Measurements from ENCODE around the gene PNKP. TPM values are rescaled to one million over a fixed set of nuclear protein-coding genes. Genes with fewer than 3 reads are reported as not detected.

Gene PNKP
- total RNA-seq, 2 donors from 2014 or later, result 55.8 to 78.7 TPM

DNA sequence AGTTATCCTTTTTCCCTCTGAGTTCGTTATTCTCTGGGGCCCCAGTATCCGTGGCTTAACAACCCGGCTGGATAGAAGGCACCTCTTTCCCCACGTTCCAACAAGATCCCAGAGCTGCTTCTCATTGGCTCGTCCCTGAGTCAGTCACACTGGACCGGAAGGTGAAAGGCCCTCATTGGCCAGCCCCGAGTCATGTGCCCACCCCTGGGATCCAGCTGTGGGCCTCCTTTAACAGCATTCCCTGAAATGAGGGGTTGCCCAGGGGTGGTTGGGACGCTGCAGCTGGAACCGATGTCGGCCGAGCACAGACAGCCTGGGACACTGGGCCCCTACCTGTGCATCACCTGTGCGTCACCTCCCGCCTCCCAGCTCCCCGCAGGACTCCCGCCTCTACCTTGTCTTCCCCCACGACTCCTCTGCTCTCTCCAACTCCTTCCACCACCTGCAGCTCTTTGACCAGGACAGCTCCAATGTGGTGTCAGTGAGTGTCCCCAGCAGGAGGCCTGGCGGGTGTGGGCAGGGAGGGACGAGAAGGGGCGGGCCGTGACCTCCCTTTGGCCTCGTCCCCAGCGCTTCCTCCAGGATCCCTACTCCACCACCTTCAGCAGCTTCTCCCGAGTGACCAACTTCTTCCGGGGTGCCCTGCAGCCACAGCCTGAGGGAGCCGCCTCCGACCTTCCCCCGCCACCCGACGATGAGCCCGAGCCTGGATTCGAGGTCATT lies 14.5 kb upstream of the PNKP start:
- Histone ChIP-seq H3K27me3 (replicated peaks; ENCODE audit: insufficient read depth) (no peaks in the 10 kb centered on the region), H3K36me3 (peaks cover 48% of the 10 kb centered on the region), H3K27ac (no peak overlapping the region), H3K4me1 (ENCODE audit: control insufficient read depth in 1 of 2, low read depth in 2 of 2) (peaks cover 3 to 15% of the 10 kb centered on the region in 2 donors), H3K9me3 (no peaks in the 10 kb centered on the region), H3K4me3 (no peak overlapping the region)
- DNase-seq (ENCODE audit: low spot score) (no peak), ATAC-seq (ENCODE audit: insufficient number of reproducible peaks, low FRiP score, low read depth) (no peak)
- TF ChIP-seq, protein P1, sequence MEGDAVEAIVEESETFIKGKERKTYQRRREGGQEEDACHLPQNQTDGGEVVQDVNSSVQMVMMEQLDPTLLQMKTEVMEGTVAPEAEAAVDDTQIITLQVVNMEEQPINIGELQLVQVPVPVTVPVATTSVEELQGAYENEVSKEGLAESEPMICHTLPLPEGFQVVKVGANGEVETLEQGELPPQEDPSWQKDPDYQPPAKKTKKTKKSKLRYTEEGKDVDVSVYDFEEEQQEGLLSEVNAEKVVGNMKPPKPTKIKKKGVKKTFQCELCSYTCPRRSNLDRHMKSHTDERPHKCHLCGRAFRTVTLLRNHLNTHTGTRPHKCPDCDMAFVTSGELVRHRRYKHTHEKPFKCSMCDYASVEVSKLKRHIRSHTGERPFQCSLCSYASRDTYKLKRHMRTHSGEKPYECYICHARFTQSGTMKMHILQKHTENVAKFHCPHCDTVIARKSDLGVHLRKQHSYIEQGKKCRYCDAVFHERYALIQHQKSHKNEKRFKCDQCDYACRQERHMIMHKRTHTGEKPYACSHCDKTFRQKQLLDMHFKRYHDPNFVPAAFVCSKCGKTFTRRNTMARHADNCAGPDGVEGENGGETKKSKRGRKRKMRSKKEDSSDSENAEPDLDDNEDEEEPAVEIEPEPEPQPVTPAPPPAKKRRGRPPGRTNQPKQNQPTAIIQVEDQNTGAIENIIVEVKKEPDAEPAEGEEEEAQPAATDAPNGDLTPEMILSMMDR (IDR thresholded peaks at IDR 0.05), result no peak

DNA sequence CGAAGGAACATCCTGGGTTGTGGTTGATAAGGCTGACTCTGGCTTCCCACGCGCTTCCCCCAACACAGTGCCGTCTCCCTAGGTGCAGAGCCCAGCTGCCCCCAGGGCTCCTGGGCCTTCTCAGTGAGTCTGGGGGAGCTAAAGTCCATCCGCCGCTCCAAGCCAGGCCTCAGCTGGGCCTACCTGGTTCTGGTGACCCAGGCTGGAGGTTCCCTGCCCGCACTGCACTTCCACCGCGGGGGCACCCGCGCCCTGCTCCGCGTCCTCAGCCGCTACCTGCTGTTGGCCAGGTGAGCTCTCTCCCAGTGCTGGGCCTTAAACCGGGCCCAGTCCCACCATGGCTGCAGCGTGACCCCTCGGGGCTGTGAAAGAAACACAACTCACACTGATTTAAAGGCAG lies 13.8 kb upstream of the PNKP start:
- TF ChIP-seq, protein P1 (IDR thresholded peaks at IDR 0.05), result no peak
- Histone ChIP-seq H3K27ac (no peak overlapping the region), H3K9me3 (no peaks in the 10 kb centered on the region), H3K4me1 (ENCODE audit: control insufficient read depth in 1 of 2, low read depth in 2 of 2) (peaks cover 3 to 15% of the 10 kb centered on the region in 2 donors), H3K36me3 (peaks cover 48% of the 10 kb centered on the region), H3K4me3 (no peak overlapping the region), H3K27me3 (replicated peaks; ENCODE audit: insufficient read depth) (no peaks in the 10 kb centered on the region)
- ATAC-seq (ENCODE audit: insufficient number of reproducible peaks, low FRiP score, low read depth), result no peak
- no peak for DNase-seq (ENCODE audit: low spot score)

DNA sequence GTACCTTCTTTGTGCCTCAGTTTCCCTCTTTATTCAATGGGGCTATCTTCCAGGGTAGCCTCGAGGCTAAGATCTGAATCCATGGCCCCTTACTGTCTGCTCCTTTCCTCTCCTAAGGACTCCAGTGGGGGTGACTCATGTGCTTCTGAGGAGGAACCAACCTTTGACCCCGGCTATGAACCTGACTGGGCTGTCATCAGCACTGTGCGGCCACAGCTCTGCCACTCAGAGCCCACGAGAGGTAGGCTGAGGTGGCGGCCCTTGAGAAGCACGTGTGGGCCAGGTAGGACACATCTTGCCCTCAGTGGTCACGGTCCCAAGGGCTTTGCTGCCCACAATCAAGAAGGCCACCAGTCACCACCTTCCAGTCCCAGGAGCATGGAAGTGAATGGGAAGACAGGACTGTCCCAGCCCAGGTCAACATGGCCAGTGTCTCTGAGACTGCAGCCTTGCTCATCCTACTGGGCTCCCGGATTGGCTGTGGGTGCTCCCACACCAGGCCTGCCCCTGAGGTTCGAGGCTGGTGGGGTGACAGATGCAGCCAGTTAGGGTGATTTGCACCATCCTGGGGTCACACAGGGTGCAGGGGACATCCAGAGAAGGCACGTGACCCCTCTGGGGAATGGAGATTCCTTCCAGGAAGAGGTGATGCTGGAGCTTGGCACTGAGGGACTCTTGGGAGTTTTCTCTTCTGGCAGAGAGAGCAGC lies 12.9 kb upstream of the PNKP start:
- peaks cover 48% of the 10 kb centered on the region for H3K36me3 ChIP-seq
- no peak for DNase-seq (ENCODE audit: low spot score)
- TF ChIP-seq, protein P1 (IDR thresholded peaks at IDR 0.05), result no peak

DNA sequence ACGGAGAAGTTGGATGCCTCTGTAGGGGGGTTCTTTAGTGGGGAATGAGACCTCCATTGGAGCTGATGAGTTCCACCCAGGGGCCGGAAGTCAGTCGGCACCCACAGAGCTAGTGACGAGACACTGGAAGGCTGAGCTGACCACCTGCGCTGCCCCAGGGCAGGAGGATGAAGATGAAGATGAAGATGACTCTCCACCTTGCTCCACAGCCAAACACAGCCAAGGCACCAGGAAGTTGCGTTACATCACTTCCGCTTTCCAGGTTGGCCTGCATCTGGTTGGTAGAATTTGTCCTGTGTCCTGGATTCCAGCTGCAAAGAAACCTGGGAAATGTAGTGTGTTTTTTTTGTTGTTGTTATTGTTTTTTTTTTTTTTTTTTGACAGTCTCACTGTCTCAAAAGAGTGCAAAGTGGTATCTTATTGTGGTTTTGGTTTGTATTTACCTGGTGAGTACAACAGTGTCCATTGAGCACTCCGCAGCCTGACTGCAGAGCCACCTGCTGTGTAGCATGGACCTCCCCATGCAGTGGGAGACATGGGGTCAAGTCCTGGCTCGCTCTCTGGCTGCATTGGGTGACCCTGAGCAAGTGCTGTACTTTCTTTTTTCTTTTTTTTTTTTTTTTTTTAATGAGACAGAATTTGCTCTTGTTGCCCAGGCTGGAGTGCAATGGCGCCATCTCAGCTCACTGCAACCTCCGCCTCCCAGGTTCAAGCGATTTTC lies 12.0 kb upstream of the PNKP start:
- Histone ChIP-seq H3K4me1 (ENCODE audit: control insufficient read depth in 1 of 2, low read depth in 2 of 2) (peaks cover 9 to 30% of the 10 kb centered on the region in 2 donors), H3K27ac (no peak overlapping the region), H3K9me3 (no peaks in the 10 kb centered on the region), H3K27me3 (replicated peaks; ENCODE audit: insufficient read depth) (no peaks in the 10 kb centered on the region), H3K4me3 (no peak overlapping the region), H3K36me3 (peaks cover 40% of the 10 kb centered on the region)
- DNase-seq (ENCODE audit: low spot score) (no peak), ATAC-seq (ENCODE audit: insufficient number of reproducible peaks, low FRiP score, low read depth) (no peak)
- TF ChIP-seq, protein P1 (IDR thresholded peaks at IDR 0.05), result no peak

More for the DNA sequence above, 12.9 kb upstream of the PNKP start:
- H3K27ac ChIP-seq, result no peak overlapping the region
- peaks cover 8 to 22% of the 10 kb centered on the region in 2 donors for H3K4me1 ChIP-seq (ENCODE audit: control insufficient read depth in 1 of 2, low read depth in 2 of 2)
- no peaks in the 10 kb centered on the region for H3K27me3 ChIP-seq (replicated peaks; ENCODE audit: insufficient read depth)
- no peaks in the 10 kb centered on the region for H3K9me3 ChIP-seq
- ATAC-seq (ENCODE audit: insufficient number of reproducible peaks, low FRiP score, low read depth), result no peak
- H3K4me3 ChIP-seq, result no peak overlapping the region

DNA sequence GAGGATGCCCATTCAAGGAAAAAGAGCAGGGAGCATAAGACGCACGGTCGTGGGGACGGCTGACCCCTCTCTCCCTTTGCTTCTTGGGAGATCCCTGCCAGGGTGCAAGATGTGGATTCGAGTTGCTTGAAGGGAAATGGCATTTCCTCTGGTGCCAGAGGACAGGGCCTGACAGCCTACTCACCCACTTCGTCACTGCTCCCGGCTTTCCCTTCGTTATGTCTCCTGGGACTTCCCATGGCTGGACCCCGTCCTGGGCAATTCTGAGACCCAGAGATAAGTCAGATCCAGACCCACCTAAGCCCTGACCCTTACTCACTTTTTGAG lies 11.3 kb upstream of the PNKP start:
- no peaks in the 10 kb centered on the region for H3K9me3 ChIP-seq
- ATAC-seq (ENCODE audit: insufficient number of reproducible peaks, low FRiP score, low read depth) (no peak), DNase-seq (ENCODE audit: low spot score) (no peak)
- TF ChIP-seq, protein P1 (IDR thresholded peaks at IDR 0.05), result no peak
- peaks cover 9 to 30% of the 10 kb centered on the region in 2 donors for H3K4me1 ChIP-seq (ENCODE audit: control insufficient read depth in 1 of 2, low read depth in 2 of 2)
- H3K27ac ChIP-seq, result peak overlapping the region in 1 of 2 donors; percentile 97
- no peaks in the 10 kb centered on the region for H3K27me3 ChIP-seq (replicated peaks; ENCODE audit: insufficient read depth)
- H3K4me3 ChIP-seq, result peak overlapping the region; percentile 90
- H3K36me3 ChIP-seq, result peaks cover 33% of the 10 kb centered on the region
